Right lobe of liver (tissue), 4 donors: ENCODE data around the gene ALDH16A1.

ENCODE experiments used
- POLR2A ChIP-seq: fragments of 450-650 bp; IDR thresholded peaks from one replicate; pipeline ENCODE4 v1.6.1; 2017; ENCODE audit warnings: antibody characterized with exemption, mild to moderate bottlenecking
- TF ChIP-seq, protein P1 (sequence below), 4 donors: fragments of 200-600 bp in 3 of 4; fragments of 450-650 bp in 1 of 4; IDR thresholded peaks; one replicate each; pipeline versions ENCODE4 v1.5.1 to v1.8.0; 2016 to 2022; ENCODE audit warnings: antibody characterized with exemption in 4 of 4, mild to moderate bottlenecking in 2 of 4
- donor health status: DM: no; HTN: no; CAD: no.
- donor health status: DM: no; HTN: no; CAD: no.
- donor health status: DM: no; HTN: yes; CAD: no.

- TF ChIP-seq, protein P1, sequence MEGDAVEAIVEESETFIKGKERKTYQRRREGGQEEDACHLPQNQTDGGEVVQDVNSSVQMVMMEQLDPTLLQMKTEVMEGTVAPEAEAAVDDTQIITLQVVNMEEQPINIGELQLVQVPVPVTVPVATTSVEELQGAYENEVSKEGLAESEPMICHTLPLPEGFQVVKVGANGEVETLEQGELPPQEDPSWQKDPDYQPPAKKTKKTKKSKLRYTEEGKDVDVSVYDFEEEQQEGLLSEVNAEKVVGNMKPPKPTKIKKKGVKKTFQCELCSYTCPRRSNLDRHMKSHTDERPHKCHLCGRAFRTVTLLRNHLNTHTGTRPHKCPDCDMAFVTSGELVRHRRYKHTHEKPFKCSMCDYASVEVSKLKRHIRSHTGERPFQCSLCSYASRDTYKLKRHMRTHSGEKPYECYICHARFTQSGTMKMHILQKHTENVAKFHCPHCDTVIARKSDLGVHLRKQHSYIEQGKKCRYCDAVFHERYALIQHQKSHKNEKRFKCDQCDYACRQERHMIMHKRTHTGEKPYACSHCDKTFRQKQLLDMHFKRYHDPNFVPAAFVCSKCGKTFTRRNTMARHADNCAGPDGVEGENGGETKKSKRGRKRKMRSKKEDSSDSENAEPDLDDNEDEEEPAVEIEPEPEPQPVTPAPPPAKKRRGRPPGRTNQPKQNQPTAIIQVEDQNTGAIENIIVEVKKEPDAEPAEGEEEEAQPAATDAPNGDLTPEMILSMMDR (IDR thresholded peaks at IDR 0.05), result no peak
- no peak for TF ChIP-seq POLR2A
These were observed 50.5 kb downstream of the ALDH16A1 start for GRCh38 chr19:49503582-49503962.
